HEK293 (cell line): ENCODE measurements around the gene NUDT16L1.

ENCODE experiments used
- CTCF ChIA-PET: fragments of 350-600 bp; formaldehyde crosslinking; extraction: SDS; loops from one replicate; lab custom pipeline; 2021; ENCODE audit warnings: antibody characterized with exemption; lab: Yijun Ruan, JAX
- POLR2A ChIA-PET: fragments of 300-600 bp; formaldehyde crosslinking; extraction: SDS; loops from one replicate; lab custom pipeline; 2020; ENCODE audit warnings: antibody characterized with exemption, inconsistent platforms; lab: Yijun Ruan, JAX
- H3K27ac ChIP-seq: fragments of 200-500 bp; sonication (Bioruptor generic); 2 replicates; pipeline ENCODE4 v1.5.1; 2014; ENCODE audit warnings: low read depth, low read length, control low read depth, inconsistent platforms; ENCODE audit errors: extremely low read depth
- H3K36me3 ChIP-seq, 2 experiments: fragments of 200-500 bp in 1 of 2; sonication (Bioruptor generic) in 1 of 2; 1 replicate in 1 of 2; 2 replicates in 1 of 2; pipeline ENCODE4 v1.5.1; 2014 to 2017; ENCODE audit warnings: inconsistent platforms in 2 of 2, low read length in 2 of 2; ENCODE audit not compliant: control insufficient read depth in 2 of 2, insufficient read depth in 1 of 2
- H3K4me1 ChIP-seq: fragments of 200-500 bp; sonication (Bioruptor generic); 2 replicates; pipeline ENCODE4 v1.5.1; 2014; ENCODE audit warnings: mild to moderate bottlenecking, low read length, inconsistent platforms; ENCODE audit not compliant: control insufficient read depth, insufficient read depth
- H3K4me3 ChIP-seq: 2 replicates; pipeline ENCODE4 v1.5.1; 2011; ENCODE audit warnings: low read depth, mild to moderate bottlenecking, control low read depth, low read length, moderate library complexity
- H3K9me3 ChIP-seq: fragments of 200-500 bp; sonication (Bioruptor generic); 2 replicates; pipeline ENCODE4 v1.5.1; 2014; ENCODE audit warnings: low read depth, low read length, inconsistent platforms; ENCODE audit not compliant: control insufficient read depth, insufficient read depth
- GFI1B ChIP-seq: fragments of 450-650 bp; formaldehyde crosslinking; IDR thresholded peaks from 2 replicates; pipeline ENCODE4 v1.5.1; 2016; ENCODE audit warnings: missing biosample characterization, missing genetic modification characterization
- KLF9 ChIP-seq: fragments of 450-650 bp; formaldehyde crosslinking; IDR thresholded peaks from 2 replicates; pipeline ENCODE4 v1.5.1; 2016; ENCODE audit warnings: missing biosample characterization, missing genetic modification characterization, low read depth
- MEIS1 ChIP-seq: sonication (generic); formaldehyde crosslinking; IDR thresholded peaks from 2 replicates; pipeline ENCODE4 v1.8.1; 2022; ENCODE audit warnings: missing genetic modification reagents, mild to moderate bottlenecking, borderline replicate concordance
- SP2 ChIP-seq: fragments of 450-650 bp; formaldehyde crosslinking; IDR thresholded peaks from 2 replicates; pipeline ENCODE4 v1.5.1; 2016; ENCODE audit warnings: missing biosample characterization, missing genetic modification characterization
- SP3 ChIP-seq: fragments of 450-650 bp; formaldehyde crosslinking; IDR thresholded peaks from 2 replicates; pipeline ENCODE4 v1.5.1; 2016; ENCODE audit warnings: missing biosample characterization, missing genetic modification characterization
- ZBTB21 ChIP-seq: fragments of 450-650 bp; formaldehyde crosslinking; IDR thresholded peaks from 2 replicates; pipeline ENCODE4 v1.5.1; 2017; ENCODE audit warnings: missing biosample characterization, missing genetic modification characterization
- ZFP37 ChIP-seq: fragments of 450-650 bp; formaldehyde crosslinking; IDR thresholded peaks from 2 replicates; pipeline ENCODE4 v1.5.1; 2016; ENCODE audit warnings: missing biosample characterization, missing genetic modification characterization
- ZIC2 ChIP-seq: fragments of 450-650 bp; formaldehyde crosslinking; IDR thresholded peaks from 2 replicates; pipeline ENCODE4 v1.5.1; 2016; ENCODE audit warnings: missing biosample characterization, missing genetic modification characterization
- ZNF133 ChIP-seq: fragments of 450-650 bp; formaldehyde crosslinking; IDR thresholded peaks from 2 replicates; pipeline ENCODE4 v1.5.1; 2016; ENCODE audit warnings: missing biosample characterization, missing genetic modification characterization
- ZNF239 ChIP-seq: fragments of 450-650 bp; formaldehyde crosslinking; IDR thresholded peaks from 2 replicates; pipeline ENCODE4 v1.5.1; 2016; ENCODE audit warnings: missing biosample characterization, missing genetic modification characterization
- ZNF24 ChIP-seq: fragments of 450-650 bp; formaldehyde crosslinking; IDR thresholded peaks from 2 replicates; pipeline ENCODE4 v1.5.1; 2016; ENCODE audit warnings: missing biosample characterization, missing genetic modification characterization
- ZNF266 ChIP-seq: fragments of 450-650 bp; formaldehyde crosslinking; IDR thresholded peaks from 2 replicates; pipeline ENCODE4 v1.5.1; 2016; ENCODE audit warnings: missing biosample characterization, missing genetic modification characterization, low read depth
- ZNF274 ChIP-seq, 2 experiments: fragments of 200-500 bp in 1 of 2; fragments of 450-650 bp in 1 of 2; sonication (Bioruptor generic) in 1 of 2; formaldehyde crosslinking in 1 of 2; IDR thresholded peaks; 2 replicates each; pipeline versions ENCODE4 v1.5.1 to v1.6.1; 2014 to 2016; ENCODE audit warnings: borderline replicate concordance in 1 of 2, inconsistent platforms in 1 of 2, low read length in 1 of 2, missing biosample characterization in 1 of 2, missing genetic modification characterization in 1 of 2
- ZNF324 ChIP-seq: fragments of 450-650 bp; formaldehyde crosslinking; IDR thresholded peaks from 2 replicates; pipeline ENCODE4 v1.5.1; 2016; ENCODE audit warnings: missing biosample characterization, missing genetic modification characterization
- ZNF501 ChIP-seq: fragments of 450-650 bp; formaldehyde crosslinking; IDR thresholded peaks from 2 replicates; pipeline ENCODE4 v1.5.1; 2016; ENCODE audit warnings: missing biosample characterization, missing genetic modification characterization
- ZNF514 ChIP-seq: fragments of 450-650 bp; formaldehyde crosslinking; IDR thresholded peaks from 2 replicates; pipeline ENCODE4 v1.5.1; 2016; ENCODE audit warnings: missing biosample characterization, missing genetic modification characterization
- ZNF558 ChIP-seq: fragments of 450-650 bp; formaldehyde crosslinking; IDR thresholded peaks from 2 replicates; pipeline ENCODE4 v1.5.1; 2016; ENCODE audit warnings: missing biosample characterization, missing genetic modification characterization
- ZNF600 ChIP-seq: fragments of 450-650 bp; formaldehyde crosslinking; IDR thresholded peaks from 2 replicates; pipeline ENCODE4 v1.5.1; 2016; ENCODE audit warnings: missing biosample characterization, missing genetic modification characterization
- ZNF621 ChIP-seq: fragments of 450-650 bp; formaldehyde crosslinking; IDR thresholded peaks from 2 replicates; pipeline ENCODE4 v1.5.1; 2017; ENCODE audit warnings: missing biosample characterization, missing genetic modification characterization
- ZNF626 ChIP-seq: fragments of 450-650 bp; sonication (Bioruptor Pico); formaldehyde crosslinking; IDR thresholded peaks from 2 replicates; pipeline ENCODE4 v1.5.1; 2018; ENCODE audit warnings: missing biosample characterization, missing genetic modification characterization, inconsistent platforms
- ZNF654 ChIP-seq: fragments of 450-650 bp; formaldehyde crosslinking; IDR thresholded peaks from 2 replicates; pipeline ENCODE4 v1.5.1; 2016; ENCODE audit warnings: low read depth, missing biosample characterization, missing genetic modification characterization
- ZNF707 ChIP-seq: fragments of 450-650 bp; formaldehyde crosslinking; IDR thresholded peaks from 2 replicates; pipeline ENCODE4 v1.5.1; 2016; ENCODE audit warnings: missing biosample characterization, missing genetic modification characterization
- TF ChIP-seq, protein P1 (sequence below): fragments of 450-650 bp; formaldehyde crosslinking; IDR thresholded peaks from 2 replicates; pipeline ENCODE4 v1.5.1; 2016; ENCODE audit warnings: missing biosample characterization, missing genetic modification characterization
- TF ChIP-seq, protein P2 (sequence below): fragments of 450-650 bp; formaldehyde crosslinking; IDR thresholded peaks from 2 replicates; pipeline ENCODE4 v1.5.1; 2016; ENCODE audit warnings: missing biosample characterization, missing genetic modification characterization, low read depth

Gene NUDT16L1

DNA sequence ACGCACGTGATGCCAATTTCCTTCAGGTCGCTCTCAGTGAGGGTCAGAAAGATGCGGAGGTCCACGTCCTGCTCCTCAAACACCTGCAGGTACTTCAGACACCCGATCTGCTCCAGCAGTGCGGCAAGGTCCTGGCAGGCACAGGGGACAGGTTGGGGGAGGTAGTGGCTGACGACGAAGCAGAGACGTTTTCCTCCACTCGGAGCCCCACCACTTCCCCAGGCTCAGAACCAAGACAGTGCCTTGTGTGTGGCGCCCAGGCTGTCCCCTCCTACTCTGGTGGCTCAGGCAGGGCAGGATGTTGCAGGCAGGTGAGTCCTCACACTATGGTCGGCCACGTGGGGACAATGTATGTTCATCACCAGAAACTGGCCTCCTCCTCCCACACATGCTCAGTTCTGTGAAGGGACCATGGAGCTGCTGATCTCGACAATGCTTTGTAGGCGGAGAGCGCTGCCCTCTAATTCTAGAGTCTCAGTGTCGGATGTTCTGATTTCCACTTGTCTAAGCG lies 5.7 kb downstream of the NUDT16L1 start:
- peaks cover 4% of the 10 kb centered on the region; the same call in 1 of the 2 replicates for H3K4me1 ChIP-seq
- TF ChIP-seq ZNF324 (tag by site-specific recombination), result no peak
- 0 out of 2 replicates have a peak, but pooled peaks have one; percentile 15 for TF ChIP-seq ZNF600 (tag by site-specific recombination)
- POLR2A ChIA-PET, result interaction anchor here (0.6 kb wide), 1 partner anchor 40 kb away, joined by 4 read pairs; no protein-coding TSS in a partner anchor
- no peak overlapping the region for H3K4me3 ChIP-seq
- CTCF ChIA-PET, result interaction anchor here (0.9 kb wide), 1 partner anchor 192 kb away, joined by 7 read pairs; no protein-coding TSS in a partner anchor
- H3K27ac ChIP-seq, result no peak overlapping the region
- H3K9me3 ChIP-seq, result no peaks in the 10 kb centered on the region
- H3K36me3 ChIP-seq, result peaks cover 0 to 88% of the 10 kb centered on the region in 2 experiments; a peak in 1 of 3 replicates

DNA sequence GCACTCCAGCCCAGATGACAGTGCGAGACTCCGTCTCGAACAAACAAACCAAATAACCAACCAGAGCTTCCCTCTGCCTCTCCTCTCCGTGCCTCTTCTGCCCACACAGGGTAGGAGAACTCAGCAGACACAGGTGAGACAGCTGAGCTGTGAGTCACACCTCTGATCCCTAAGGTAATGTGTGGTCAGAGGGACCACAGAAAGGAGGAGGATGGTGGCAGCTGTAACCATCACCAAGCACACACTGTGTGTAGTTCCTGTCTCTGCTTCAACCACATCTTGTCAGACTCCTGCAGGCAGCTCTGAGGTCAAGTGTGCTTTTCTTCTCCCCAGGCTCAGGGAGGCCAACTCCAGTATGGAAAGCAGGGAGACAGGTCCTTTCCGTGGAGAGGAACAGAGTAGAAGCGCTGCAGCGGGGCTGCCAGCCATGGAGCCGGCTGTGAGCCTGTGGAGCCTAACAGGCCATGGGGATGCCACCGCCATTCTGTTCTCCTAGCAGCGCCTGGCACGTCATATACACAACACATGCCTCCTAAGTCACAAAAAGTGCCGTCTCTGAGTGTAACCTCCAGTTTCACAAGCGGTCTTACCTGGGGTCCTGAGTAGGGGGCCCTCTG lies 7.1 kb downstream of the NUDT16L1 start:
- H3K36me3 ChIP-seq, result peaks cover under 1 to 94% of the 10 kb centered on the region in 2 experiments; a peak in 2 of 3 replicates
- no peaks in the 10 kb centered on the region for H3K9me3 ChIP-seq
- TF ChIP-seq ZNF274 (IDR thresholded peaks at IDR 0.05; ENCODE audit: low read length) (no peak), ZNF274 (tag by site-specific recombination; IDR thresholded peaks at IDR 0.05; ENCODE audit: borderline replicate concordance) (no peak), ZBTB21 (tag by site-specific recombination) (no peak), GFI1B (tag by site-specific recombination) (no peak), SP2 (tag by site-specific recombination) (no peak), ZNF626 (tag by site-specific recombination) (no peak), ZIC2 (no peak), ZNF24 (tag by site-specific recombination) (no peak), ZNF707 (tag by site-specific recombination) (no peak), KLF9 (tag by site-specific recombination) (no peak), ZFP37 (tag by site-specific recombination) (no peak), ZNF654 (no peak), ZNF558 (no peak), SP3 (tag by site-specific recombination) (no peak), ZNF133 (no peak)
- TF ChIP-seq, protein P1, sequence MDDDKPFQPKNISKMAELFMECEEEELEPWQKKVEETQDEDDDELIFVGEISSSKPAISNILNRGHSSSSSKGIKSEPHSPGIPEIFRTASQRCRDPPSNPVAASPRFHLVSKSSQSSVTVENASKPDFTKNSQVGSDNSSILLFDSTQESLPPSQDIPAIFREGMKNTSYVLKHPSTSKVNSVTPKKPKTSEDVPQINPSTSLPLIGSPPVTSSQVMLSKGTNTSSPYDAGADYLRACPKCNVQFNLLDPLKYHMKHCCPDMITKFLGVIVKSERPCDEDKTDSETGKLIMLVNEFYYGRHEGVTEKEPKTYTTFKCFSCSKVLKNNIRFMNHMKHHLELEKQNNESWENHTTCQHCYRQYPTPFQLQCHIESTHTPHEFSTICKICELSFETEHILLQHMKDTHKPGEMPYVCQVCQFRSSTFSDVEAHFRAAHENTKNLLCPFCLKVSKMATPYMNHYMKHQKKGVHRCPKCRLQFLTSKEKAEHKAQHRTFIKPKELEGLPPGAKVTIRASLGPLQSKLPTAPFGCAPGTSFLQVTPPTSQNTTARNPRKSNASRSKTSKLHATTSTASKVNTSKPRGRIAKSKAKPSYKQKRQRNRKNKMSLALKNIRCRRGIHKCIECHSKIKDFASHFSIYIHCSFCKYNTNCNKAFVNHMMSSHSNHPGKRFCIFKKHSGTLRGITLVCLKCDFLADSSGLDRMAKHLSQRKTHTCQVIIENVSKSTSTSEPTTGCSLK (tag by site-specific recombination), result no peak
- POLR2A ChIA-PET, result interaction anchor here (0.6 kb wide), 1 partner anchor 38 kb away, joined by 7 read pairs; no protein-coding TSS in a partner anchor
- CTCF ChIA-PET, result no interaction called here
- no peaks in the 10 kb centered on the region for H3K4me1 ChIP-seq
- no peak overlapping the region for H3K27ac ChIP-seq
- H3K4me3 ChIP-seq, result no peak overlapping the region

DNA sequence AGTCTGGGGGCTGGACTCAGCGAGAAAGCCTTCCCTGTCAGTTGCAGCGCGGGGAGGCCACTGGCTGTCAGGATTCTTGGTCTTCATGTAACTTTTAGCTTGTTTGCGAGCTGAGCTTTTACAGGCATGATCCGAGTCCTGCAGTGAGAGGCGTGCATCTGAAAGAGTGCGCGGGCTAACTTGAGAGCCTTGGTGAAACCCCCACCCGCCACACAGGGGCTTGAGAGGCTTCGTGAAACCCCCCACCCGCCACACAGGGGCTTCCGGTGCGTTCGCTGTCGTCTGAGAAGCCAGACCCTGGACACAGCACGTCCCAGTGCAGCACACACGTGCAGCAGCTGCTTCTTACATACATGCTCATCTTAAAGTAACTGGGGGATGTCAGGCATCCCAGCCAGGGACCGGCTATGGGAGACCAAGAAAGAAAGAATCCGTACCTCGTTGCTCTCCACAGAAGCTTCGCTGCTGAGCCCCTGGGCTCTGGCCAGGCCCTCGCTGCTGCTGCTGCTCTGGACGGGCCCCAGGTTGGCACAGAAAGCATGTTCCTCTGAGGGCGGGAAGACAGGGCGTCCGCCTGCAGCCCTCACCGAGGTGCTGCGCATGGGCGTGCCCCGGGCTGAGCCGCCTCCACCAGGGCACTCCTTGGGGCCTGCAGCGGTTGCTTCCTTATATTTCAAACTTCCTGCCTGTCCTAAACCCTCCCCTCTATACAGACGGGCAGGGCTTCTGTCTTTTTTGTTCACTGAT lies 7.8 kb downstream of the NUDT16L1 start:
- Histone ChIP-seq H3K27ac (no peak overlapping the region), H3K36me3 (peaks cover 7 to 88% of the 10 kb centered on the region in 2 experiments; a peak in 2 of 3 replicates), H3K9me3 (no peaks in the 10 kb centered on the region), H3K4me3 (no peak overlapping the region), H3K4me1 (no peaks in the 10 kb centered on the region)
- CTCF ChIA-PET, result interaction anchor here (0.8 kb wide), 1 partner anchor 13 kb away, joined by 4 read pairs; no protein-coding TSS in a partner anchor
- no peak for TF ChIP-seq ZNF600 (tag by site-specific recombination)
- TF ChIP-seq, protein P2, sequence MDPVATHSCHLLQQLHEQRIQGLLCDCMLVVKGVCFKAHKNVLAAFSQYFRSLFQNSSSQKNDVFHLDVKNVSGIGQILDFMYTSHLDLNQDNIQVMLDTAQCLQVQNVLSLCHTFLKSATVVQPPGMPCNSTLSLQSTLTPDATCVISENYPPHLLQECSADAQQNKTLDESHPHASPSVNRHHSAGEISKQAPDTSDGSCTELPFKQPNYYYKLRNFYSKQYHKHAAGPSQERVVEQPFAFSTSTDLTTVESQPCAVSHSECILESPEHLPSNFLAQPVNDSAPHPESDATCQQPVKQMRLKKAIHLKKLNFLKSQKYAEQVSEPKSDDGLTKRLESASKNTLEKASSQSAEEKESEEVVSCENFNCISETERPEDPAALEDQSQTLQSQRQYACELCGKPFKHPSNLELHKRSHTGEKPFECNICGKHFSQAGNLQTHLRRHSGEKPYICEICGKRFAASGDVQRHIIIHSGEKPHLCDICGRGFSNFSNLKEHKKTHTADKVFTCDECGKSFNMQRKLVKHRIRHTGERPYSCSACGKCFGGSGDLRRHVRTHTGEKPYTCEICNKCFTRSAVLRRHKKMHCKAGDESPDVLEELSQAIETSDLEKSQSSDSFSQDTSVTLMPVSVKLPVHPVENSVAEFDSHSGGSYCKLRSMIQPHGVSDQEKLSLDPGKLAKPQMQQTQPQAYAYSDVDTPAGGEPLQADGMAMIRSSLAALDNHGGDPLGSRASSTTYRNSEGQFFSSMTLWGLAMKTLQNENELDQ, result no peak
- no peak for TF ChIP-seq ZNF501 (tag by site-specific recombination)
- TF ChIP-seq ZNF514 (tag by site-specific recombination), result no peak
- TF ChIP-seq MEIS1 (CRISPR knock-in tag), result no peak
- TF ChIP-seq ZNF621 (tag by site-specific recombination), result no peak
- no peak for TF ChIP-seq ZNF266
- TF ChIP-seq ZNF239 (tag by site-specific recombination), result no peak
- POLR2A ChIA-PET, result interaction anchor here (0.6 kb wide), 1 partner anchor 38 kb away, joined by 7 read pairs; no protein-coding TSS in a partner anchor
